Posterior cingulate gyrus (tissue), 11 donors: ENCODE data around the gene HNRNPL.
A peak's percentile ranks its signal among the peaks of the same experiment; 100 is the strongest.
"Not testable (repeated sequence)": the region's sequence is repeated elsewhere in the genome, so short reads cannot be mapped to it uniquely, and the experiment has no call there.

Experiments used
- DNase-seq, 10 donors: peaks; one replicate each; pipeline versions ENCODE4 v3.0.0 to v3.0.0-alpha.2; 2020 to 2021; ENCODE audit warnings: mixed read lengths in 3 of 10
- intact Hi-C: fragments of 100-400 bp; cut with DNase I; formaldehyde crosslinking; loops from one replicate; pipeline ENCODE4 v1.15.1; 2023

The HNRNPL gene

DNA sequence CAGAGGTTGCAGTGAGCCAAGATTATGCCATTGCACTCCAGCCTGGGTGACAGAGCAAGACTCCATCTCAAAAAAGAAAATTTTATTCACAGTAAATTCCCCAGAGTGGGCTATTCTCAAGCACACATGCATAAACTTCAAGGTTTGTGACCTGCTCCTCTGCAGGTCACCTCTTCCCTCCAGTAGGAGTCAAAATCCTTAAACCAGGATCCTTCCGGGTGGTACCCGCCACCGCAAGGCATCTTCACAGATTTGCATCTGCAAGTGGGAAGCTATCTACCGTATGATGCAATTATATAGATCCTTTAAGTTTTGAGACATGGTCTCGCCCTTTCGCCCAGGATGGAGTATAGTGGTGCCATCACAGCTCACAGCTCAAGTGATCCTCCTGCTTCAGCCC is 15.2 kb downstream of the HNRNPL start:
- DNase-seq = peak in 2 of 10 donors; percentile 9 to 19
- intact Hi-C loops = no loop called here

DNA sequence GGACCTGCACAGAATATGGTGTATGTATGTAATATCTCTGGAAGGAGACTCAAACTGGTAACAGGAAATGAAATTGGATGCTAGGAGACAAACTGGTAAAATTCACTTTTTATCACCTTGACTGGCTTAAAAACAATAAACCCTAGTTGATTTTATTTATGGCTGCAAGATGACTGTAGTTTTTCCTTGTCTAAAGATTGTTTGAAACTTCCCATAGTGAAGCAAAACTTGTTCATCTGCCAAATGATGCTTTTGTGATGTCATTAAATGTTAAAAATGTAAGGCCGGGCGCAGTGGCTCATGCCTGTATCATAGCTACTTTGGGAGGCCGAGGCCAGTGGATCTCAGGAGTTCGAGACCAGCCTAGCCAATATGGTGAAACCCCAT is 15.7 kb downstream of the HNRNPL start:
- intact Hi-C loops = no loop called here
- DNase-seq = peak in 1 of 10 donors; percentile 10

DNA sequence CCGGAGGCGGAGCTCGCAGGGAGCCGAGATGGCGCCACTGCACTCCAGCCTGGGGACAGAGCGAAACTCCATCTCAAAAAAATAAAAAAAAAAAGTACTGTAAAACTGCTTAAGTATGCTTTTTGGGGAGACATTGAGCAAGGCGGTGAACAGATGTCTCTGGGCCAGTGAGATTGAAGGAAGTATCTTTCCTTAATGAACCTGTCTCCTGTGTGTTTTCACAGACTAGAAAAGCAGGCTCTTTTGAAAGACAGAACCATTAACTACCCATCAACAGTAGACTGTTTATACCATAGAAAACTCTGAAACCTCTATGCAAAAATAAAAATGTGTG is 16.7 kb downstream of the HNRNPL start:
- intact Hi-C loops = no loop called here
- DNase-seq = no peak

DNA sequence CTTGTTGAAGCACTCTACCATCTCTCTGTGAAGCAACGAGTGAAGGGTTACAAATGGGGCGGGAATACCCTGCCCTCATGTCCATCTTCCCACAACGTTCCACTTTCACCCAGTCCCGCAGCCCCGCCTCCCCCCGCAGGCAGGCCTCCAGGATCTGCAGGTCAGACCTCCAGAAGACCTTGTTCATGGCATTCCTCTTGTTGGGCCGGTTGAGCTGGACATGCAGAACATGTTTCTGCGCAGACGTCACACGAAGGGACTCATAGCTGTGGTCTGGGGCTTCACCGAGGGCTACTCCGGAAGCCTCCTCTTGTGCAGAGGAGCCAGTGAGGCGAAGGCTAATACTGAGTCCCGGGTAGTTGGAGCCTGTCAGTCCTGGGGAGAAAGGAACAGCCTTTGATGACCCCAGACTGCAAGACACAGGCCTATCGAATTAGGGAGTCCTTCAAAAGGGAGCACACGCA is 18.6 kb downstream of the HNRNPL start:
- intact Hi-C loops = loop anchor here (1.0 kb wide), 1 partner anchor 184 kb away; the partner anchor contains the start of gene ACTN4
- peak in 7 of 10 donors; percentile 11 to 87 (median 33) for DNase-seq

DNA sequence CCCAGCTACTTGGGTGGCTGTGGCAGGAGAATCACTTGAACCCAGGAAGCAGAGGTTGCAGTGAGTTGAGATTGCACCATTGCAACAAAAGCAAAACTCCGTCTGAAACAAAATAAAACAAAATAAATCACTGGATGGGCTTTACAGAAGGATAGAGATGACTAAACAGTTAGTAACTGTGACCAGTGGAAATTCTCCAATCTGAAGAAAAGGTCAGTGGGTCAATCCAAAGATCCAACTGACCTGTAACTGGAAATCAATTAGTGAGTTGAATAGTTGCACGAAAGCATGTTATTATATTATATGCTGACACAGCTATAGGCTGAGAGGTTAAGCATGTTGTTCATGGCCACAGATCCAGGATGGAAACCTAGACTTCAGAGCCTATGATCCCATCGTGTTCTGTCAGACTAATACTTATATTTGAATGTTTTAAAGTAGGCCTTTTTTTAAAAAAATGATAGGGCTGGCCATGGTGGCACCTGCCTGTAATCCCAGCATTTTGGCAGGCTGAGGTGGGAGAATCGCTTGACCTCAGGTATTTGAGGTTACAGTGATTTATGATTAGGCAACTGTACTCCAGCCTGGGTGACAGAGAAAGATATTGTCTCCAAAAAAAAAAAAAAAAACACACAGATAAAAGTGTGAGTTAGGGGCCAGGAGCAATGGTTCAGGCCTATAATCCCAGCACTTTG is 19.6 kb downstream of the HNRNPL start:
- intact Hi-C loops = no loop called here
- DNase-seq = peak in 2 of 10 donors; percentile 12 to 15

DNA sequence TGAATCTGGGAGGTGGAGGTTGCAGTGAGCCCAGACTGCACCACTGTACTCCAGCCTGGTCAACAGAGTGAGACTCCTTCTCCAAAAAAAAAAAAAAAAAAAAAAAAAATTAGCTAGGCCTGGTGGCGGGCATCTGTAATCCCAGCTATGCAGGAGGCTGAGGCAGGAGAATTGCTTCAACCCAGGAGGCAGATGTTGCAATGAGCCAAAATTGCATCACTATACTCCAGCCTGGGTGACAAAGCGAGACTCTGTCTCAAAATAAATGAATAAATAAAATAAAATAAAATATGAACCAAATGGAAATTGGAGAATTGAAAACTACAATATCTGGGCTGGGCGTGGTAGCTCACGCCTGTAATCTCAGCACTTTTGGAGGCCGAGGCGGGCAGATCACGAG is 20.6 kb downstream of the HNRNPL start:
- intact Hi-C loops, DNase-seq: not testable (repeated sequence)

DNA sequence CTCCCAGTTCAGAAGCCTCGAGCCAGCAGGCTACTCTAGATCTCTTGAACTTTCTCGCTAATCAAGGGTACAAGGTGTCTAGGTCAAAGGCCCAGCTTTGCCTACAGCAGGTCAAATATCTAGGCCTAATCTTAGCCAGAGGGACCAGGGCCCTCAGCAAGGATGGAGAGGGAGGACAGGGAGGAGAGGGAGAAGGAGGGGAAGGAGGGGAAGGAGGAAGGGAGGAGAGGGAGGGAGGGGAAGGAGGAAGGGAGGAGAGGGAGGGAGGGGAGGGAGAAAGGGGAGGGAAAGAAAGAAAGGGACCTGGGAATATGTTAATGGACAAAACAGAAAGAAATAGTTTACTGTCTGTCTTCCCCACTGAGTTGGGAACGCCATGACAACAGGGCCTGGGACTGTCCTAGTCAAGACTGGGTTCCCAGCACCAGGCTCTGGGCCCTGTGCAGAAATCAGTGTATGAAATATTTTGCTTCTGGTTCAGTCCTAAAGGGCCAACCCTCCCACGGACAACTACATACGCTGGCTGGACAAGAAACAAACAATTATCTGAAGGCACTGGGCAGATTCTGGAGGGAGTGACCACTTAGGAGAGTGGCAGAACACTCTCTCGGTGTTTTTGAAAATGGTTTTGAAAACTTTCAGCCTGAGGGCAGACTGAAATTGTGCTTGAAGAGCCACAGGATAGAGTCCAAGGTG is 22.8 kb downstream of the HNRNPL start:
- intact Hi-C loops = no loop called here
- DNase-seq = peak in 2 of 10 donors; percentile 8 to 20

DNA sequence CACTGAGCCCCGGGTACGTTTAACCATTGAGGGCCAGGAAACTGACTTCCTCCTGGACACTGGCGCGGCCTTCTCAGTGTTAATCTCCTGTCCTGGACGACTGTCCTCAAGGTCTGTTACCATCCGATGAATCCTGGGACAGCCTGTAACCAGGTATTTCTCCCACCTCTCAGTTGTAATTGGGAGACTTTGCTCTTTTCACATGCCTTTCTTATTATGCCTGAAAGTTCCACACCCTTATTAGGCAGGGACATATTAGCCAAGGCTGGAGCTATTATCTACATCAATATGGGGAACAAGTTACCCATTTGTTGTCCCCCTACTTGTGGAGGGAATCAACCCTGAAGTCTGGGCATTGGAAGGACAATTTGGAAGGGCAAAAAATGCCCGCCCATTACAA is 23.9 kb downstream of the HNRNPL start:
- peak in 2 of 10 donors; percentile 20 to 24 for DNase-seq
- intact Hi-C loops = not testable (repeated sequence)

DNA sequence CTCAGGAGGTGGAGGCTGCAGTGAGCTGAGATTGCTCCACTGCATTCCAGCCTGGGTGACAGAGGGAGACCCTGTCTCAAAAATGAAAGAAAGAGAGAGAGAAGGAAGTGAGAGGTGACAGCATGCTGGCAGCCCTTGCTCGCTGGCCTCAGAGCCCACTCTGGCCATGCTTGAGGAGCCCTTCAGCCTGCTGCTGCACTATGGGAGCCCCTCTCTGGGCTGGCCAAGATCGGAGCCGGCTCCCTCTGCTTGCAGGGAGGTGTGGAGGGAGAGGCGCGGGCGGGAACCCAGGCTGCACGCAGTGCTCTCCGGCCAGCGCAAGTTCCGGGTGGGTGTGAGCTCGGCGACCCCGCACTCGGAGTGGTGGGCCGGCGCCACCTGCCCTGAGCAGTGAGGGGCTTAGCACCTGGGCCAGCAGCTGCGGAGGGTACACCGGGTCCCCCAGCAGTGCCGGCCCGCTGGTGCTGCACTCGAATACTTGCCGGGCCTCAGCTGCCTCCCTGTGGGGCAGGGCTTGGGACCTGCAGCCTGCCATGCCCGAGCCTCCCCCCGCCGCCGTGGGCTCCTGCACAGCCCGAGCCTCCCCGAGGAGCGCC is 28.5 kb downstream of the HNRNPL start:
- intact Hi-C loops = not testable (repeated sequence)
- DNase-seq = peak in 2 of 10 donors; percentile 52 to 65

DNA sequence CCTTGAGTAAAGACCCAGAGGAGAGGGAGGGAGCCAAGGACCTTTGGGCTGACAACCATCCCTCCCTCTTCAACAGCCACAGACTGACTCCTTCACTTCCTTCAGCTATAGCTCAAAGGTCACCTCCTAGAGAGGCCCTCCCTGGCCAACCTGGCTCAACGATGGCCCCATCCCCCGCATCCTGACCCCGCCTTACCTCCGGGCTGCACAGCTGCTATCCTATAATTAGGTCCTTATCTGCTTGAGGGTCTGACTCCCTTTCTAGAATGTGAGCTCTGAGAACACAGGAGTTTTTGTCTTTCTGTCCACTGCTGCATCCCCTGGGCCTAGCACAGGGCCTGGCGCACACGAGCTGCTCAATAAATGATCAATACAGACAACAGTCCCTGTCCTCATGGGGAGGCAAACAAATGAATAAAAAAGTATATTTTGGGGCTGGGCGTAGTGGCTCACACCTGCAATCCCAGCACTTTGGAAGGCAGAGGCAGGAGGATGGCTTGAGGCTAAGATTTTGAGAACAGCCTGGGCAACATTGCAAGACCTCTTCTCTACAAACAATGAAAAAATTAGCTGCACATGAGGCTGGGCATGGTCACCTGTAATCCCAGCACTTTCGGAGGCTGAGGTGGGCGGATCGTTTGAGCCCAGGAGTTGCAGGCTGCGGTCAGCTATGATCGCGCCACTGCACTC is 30.4 kb downstream of the HNRNPL start:
- peak in 2 of 10 donors; percentile 15 to 62 for DNase-seq

DNA sequence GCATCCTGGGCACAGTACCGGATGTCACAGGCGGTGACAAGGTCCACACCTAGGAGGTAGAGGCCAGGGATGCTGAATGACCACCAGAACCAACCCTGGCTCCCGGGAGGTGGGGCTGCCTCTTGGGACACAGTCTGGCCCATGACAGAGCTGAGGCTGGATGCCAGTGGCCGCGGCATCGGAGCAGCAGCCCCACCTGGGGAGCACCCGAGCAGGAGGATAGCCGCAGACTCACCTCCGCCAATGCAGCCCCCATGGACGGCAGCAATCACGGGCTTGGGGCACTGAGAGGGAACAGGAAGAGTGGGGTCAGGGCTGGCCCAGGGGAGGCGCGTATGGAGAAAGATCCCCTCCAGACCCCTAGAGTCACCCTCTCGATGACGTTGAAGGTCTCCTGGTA is 32.7 kb downstream of the HNRNPL start:
- intact Hi-C loops = no loop called here
- DNase-seq = peak in 2 of 10 donors; percentile 56 to 61

More for the DNA sequence above, 30.4 kb downstream of the HNRNPL start:
- intact Hi-C loops = no loop called here

DNA sequence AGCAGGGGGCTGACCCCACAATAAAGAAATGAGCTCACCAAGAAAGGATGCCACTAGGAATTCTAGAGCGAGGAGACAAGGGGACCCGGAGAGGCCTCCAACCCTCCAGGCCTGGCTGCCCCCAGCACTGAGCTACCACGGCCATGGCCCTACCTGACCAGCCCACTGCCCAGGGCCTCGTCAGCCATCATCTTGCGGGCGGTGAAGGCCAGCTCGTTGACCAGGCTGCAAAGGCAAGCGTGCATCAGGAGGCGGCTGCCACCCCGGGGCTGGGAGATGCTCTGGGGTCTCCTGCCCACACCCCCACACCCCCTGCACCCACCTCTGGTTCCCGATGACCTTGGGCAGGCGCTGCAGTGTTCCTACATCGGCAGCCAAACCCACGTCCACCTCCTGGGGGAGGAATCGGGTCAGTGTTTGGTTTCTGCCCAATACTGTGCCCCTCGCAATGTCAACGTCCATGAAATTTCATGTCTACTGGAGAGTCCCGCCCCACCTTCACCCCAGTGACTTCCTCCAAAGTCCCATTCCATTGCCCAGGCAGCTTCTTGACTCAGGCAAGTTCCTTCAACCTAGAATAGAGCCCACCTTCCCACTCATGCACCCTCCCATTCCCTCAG is 33.5 kb downstream of the HNRNPL start:
- intact Hi-C loops = no loop called here
- peak in 2 of 10 donors; percentile 57 to 60 for DNase-seq

DNA sequence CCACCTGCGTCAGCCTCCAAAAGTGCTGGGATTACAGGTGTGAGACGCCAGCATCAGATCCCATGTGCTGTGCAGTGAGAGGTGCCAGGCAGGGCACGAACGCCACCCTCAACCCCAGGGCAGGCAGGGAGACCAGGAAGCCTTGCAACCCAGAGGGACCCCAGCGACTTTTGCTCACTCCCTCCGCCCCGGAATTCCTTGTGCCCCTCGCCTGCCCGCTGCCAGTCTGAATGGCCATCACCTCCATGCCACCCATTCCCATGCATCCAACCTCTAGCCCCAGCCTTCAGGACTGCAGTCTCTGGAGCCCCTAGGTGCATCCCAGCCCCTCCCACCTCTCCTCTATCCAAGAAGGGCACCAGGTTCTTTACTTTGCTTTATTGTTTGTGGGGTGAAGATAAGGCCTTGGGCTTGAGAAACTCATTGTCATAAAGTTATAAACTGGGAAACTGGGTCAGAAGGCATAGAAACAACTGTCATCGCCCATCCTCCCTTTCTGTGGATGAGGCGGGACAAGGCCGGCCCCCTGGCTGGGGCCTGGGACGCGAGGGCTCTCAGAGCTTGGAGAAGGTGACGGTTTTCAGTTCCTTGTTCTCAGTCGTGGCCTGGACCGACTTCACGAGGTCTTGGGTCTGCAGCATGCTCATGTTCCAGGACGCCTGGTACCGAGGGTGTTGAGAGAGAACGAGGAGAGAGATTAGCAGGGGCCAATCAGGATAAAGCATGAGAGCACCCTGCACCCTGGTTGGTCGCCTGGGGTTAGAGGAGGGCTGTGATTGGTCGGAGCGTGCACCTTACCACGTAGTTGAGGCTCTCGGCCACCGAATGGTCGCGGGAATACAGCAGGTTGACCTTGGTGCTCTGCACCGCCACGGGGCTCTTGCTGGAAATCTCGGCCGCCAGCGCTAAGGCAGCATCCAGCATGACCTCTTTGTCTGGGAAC is 34.5 kb downstream of the HNRNPL start:
- intact Hi-C loops = no loop called here
- DNase-seq = peak in 2 of 10 donors; percentile 63 to 67

DNA sequence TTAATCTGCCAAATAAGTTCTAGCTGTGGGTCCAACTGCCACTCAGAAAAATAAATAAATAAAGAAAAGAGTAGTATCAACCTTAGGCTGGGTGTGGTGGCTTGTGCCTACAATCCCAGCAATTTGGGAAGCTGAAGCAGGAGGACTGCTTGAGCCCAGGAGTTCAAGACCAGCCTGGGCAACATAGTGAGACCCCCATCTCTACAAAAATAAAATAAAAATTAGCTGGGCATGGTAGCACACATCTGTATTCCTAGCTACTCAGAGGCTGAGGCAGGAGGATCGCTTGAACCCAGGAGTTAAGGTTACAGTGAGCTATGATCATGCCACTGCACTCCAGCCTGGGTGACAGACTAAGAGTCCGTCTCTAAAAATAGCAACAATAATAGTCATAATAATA is 35.9 kb downstream of the HNRNPL start:
- peak in 1 of 10 donors; percentile 7 for DNase-seq
- intact Hi-C loops = not testable (repeated sequence)

DNA sequence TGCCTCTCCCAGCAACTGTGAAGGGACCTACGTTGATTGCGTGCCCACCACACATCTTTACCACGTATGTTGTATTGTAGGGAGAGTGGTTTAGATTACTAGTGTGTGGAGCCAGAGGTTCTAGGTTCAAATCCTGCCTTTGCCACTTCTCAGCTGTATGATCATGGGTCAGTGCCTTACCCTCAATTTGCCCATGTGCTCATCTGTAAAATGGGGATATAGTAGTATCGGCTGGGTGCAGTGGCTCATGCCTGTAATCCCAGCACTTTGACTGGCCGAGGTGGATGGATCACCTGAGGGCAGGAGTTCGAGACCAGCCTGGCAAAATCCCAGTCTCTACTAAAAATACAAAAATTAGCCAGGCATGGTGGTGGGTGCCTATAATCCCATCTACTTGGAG is 36.5 kb downstream of the HNRNPL start:
- intact Hi-C loops = no loop called here
- peak in 1 of 10 donors; percentile 21 for DNase-seq

DNA sequence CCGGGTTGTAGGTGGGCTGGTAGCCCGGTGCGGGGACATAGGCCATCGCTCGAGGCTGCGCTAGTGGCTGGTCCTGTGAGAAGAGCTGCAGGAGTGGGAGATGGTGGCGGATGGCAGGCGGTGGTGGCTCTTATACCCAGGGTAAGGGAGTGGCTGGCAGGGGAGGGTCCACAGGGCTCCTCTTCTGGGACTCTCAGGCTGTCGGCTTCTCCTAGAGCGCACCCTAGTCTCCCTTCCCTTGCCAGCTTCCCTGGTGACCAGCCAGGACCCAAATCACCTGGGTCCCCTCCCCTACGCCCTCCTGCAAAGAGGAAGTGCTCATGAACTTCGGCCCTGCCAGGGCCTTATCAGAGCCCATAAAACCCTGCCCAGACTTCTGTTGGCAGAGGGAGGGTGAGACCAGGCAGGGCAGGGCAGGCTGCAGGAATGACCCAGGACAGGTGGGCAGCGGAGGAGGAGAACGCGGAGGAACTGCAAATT is 36.9 kb downstream of the HNRNPL start, which contains the start of gene LGALS4:
LGALS4 (minus strand) TSS at position 105 of the 480 bp plus-strand sequence; CDS start at position 46, 59 bp downstream.
- intact Hi-C loops = no loop called here
- DNase-seq = peak in 2 of 10 donors; percentile 61 to 67

DNA sequence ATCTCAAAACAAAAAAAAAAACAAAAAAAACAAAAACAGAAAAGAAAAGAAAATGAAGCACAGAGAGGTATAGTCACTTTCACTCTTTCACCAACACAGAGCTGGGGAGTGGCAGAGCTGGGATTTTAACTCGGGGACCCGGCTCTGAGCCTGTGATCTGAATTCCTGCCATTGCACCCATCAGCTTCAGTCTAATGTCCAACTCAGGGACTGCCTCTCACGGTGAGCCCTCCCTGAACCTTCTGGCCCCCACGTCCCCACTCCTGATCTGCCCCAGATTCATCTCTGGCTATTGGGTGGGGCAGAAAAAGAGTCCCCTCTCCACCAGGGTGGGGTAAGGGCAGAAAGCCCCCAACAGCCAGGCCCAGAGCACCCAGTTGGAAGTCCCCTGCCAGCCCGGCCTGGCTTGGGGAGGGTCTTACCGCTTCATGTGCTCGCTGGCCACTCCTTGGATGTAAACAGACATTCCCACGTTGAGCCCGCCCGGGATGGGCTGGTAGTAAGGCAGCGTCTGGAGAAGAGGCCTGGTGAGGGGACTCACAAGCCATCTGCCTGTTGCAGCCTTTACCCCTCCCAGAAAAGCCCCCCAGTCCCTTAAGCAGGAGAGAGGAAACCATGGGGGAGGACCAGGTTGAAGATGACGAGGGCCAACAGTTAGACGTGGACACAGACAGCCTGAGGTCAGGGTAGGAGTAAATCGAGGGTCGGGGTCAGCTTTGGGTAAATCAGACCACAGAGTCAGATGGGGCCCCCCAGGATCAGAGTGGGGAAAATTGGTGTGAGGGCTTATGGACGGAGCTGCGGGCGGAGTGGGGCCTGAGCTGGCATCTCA is 37.6 kb downstream of the HNRNPL start:
- peak in 3 of 10 donors; percentile 22 to 67 (median 44) for DNase-seq
- intact Hi-C loops = no loop called here
